Neural cell (in vitro differentiated cells): ENCODE data around the gene MTCH1.

Experiments used
- EP300 ChIP-seq: fragments of 450-650 bp; conservative IDR thresholded peaks from 2 replicates; pipeline ENCODE4 v1.6.1; 2014; ENCODE audit warnings: antibody characterized with exemption, mild to moderate bottlenecking, moderate library complexity; ENCODE audit not compliant: poor library complexity, severe bottlenecking
- EZH2 ChIP-seq: fragments of 200-600, 300-800 bp; shearing (Covaris generic), sonication (generic); IDR thresholded peaks from 2 replicates; pipeline ENCODE4 v1.6.1; 2014; ENCODE audit warnings: antibody characterized with exemption, low read length, borderline replicate concordance, mild to moderate bottlenecking; ENCODE audit not compliant: insufficient read depth, poor library complexity, severe bottlenecking
- SMC3 ChIP-seq: fragments of 450-650 bp; conservative IDR thresholded peaks from 2 replicates; pipeline ENCODE4 v1.6.1; 2014; ENCODE audit warnings: antibody characterized with exemption, mild to moderate bottlenecking, moderate library complexity; ENCODE audit not compliant: poor library complexity
- TF ChIP-seq, protein P1 (sequence below): fragments of 450-650 bp; IDR thresholded peaks from 2 replicates; pipeline ENCODE4 v1.5.1; 2014; ENCODE audit warnings: antibody characterized with exemption, mild to moderate bottlenecking, moderate library complexity; ENCODE audit not compliant: poor library complexity, severe bottlenecking

DNA sequence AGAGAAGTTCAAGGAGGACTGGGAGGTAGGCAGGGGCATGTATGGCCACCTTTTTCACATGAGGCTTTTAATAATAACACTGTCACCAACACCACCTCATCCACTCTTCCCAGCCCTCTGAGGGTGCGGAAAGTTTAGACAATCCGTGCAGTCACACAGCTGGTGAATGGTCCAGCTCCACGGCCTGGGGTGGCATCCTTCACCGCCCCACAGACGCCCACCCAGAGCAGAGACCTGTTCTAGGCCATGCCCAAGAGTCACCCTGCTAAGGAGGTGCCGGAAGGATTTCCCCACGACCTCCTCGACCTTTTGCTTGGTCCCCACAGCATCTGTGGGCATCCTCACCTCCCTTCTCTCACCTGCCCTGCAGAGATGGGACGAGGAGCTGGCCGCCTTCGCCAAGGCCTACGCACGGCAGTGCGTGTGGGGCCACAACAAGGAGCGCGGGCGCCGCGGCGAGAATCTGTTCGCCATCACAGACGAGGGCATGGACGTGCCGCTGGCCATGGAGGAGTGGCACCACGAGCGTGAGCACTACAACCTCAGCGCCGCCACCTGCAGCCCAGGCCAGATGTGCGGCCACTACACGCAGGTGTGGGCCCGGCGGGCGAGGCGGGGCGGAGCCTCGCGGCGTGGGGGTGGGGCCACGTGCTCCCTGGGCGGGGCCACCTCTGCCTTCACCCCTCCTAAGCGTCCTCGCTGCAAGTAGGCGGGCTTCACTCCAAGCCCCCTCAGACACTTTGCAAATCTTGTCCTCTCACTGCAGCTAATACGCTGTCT lies 27.0 kb downstream of the MTCH1 start:
- TF ChIP-seq, protein P1, sequence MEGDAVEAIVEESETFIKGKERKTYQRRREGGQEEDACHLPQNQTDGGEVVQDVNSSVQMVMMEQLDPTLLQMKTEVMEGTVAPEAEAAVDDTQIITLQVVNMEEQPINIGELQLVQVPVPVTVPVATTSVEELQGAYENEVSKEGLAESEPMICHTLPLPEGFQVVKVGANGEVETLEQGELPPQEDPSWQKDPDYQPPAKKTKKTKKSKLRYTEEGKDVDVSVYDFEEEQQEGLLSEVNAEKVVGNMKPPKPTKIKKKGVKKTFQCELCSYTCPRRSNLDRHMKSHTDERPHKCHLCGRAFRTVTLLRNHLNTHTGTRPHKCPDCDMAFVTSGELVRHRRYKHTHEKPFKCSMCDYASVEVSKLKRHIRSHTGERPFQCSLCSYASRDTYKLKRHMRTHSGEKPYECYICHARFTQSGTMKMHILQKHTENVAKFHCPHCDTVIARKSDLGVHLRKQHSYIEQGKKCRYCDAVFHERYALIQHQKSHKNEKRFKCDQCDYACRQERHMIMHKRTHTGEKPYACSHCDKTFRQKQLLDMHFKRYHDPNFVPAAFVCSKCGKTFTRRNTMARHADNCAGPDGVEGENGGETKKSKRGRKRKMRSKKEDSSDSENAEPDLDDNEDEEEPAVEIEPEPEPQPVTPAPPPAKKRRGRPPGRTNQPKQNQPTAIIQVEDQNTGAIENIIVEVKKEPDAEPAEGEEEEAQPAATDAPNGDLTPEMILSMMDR, result no peak
- TF ChIP-seq EZH2 (no peak), EP300 (no peak), SMC3 (no peak)
